GM19023 (cell line): ENCODE results near the gene IFFO2.
A peak's percentile ranks its signal among the peaks of the same experiment; 100 is the strongest.

Source experiments
- ATAC-seq: cut with Tn5 transposase; IDR thresholded peaks from one replicate; pipeline ENCODE4 v1.9.1; 2021; ENCODE audit warnings: mild to moderate bottlenecking, moderate library complexity; ENCODE audit not compliant: unreplicated experiment

IFFO2 gene

GRCh38 chr1:18938008-18938706 lies 18.3 kb downstream of the IFFO2 start:
- ATAC-seq, result no peak

- ATAC-seq, result no peak
These were observed 18.9 kb downstream of the IFFO2 start for GRCh38 chr1:18937539-18937938.

- no peak for ATAC-seq
These were observed 19.5 kb downstream of the IFFO2 start for GRCh38 chr1:18936814-18937481.

GRCh38 chr1:18936471-18936813 lies 20.0 kb downstream of the IFFO2 start:
- no peak for ATAC-seq

- no peak for ATAC-seq
These were observed 22.1 kb downstream of the IFFO2 start for GRCh38 chr1:18934205-18935000.

- no peak for ATAC-seq
These were observed 23.6 kb downstream of the IFFO2 start for GRCh38 chr1:18932879-18933278.

DNA sequence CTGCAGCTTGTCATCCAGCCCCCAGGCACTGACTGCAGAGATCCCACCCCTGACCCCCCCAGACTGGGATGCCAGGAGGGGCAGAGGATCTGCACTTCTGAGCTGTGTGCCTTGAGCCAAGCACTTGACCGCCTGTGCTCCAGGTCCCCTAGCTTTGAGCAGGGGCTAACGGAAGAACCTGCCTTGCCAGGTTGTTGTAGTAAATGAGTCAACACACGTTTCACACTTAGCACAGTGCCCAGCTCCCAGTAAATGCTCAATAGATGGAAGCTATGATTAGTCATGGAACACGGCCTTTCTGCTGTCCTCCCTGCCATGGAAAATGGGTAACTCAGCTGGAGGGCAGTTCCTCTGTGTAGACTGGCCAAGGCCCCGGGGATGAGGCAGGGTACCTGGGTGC lies 24.1 kb downstream of the IFFO2 start:
- ATAC-seq, result no peak

DNA sequence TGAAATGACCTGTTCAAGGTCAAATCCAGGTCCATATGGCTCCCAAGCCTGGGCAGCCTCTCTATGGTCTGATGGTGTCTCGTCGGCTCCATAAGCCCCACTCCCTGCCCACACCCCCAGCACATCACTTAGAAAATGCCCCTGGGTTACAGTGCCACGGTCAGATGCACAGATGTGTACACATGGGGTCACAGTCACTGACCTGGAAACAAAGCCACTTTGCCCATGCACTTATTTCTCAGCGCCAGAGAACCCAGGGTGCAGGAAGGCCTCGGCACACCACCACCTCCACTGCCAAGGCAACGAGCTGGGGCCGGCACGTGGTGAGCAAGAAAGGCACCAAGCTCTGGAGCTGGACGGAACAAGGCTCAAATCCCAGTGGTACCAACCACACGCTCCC lies 24.7 kb downstream of the IFFO2 start:
- ATAC-seq, result no peak

- no peak for ATAC-seq
These were observed 26.8 kb downstream of the IFFO2 start for GRCh38 chr1:18929686-18930085.

DNA sequence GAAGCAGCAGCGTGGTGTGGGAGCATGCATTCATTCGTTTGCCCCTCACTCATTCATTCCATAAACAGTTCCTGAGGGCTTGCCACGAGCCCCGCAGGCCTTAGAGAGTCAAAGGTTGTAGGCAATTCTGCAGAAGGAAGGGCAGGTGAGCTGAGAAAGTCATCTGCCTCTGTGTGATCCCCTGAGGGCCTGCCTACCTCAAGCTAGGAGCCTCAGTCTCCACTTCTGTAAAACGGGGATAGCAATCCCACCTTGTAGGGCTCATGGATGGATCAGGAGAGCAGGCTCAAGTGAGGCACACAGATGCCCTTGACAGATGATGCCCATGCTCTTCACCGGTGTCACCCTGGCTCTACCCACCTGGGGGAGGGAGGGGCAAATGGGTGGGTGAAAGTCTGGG lies 27.5 kb downstream of the IFFO2 start:
- no peak for ATAC-seq

GRCh38 chr1:18928406-18928805 lies 28.1 kb downstream of the IFFO2 start:
- ATAC-seq, result no peak

GRCh38 chr1:18927654-18928272 lies 28.7 kb downstream of the IFFO2 start:
- ATAC-seq, result no peak

DNA sequence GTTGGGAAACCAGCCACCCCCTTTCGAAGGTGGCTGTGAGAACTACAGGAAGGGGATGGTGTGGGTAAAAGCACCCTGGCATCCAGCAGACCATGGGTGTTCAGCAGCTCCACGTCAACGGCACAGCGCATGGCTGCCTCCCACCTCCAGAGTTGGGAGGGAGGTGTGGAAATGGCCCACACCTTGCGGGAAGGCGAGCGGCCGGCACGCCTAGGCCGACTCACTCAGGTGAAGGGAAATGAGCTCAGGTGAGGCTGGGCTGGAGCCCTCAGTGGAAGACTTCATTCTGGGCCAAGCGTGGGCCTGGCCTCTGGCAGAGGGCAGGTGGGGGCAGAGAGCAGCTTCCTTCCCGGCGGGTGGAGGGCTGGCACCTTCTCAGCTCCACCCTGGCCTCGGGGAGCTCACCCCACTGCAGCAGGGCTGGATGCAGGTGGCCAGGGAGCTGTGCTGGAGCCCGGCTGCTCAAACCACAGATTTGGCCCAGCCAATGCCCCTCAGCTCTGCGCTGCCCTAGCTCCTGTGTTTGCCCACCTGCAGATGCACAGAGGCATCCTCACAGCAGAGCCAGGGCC lies 29.3 kb downstream of the IFFO2 start:
- no peak for ATAC-seq

- ATAC-seq, result peak; percentile 80
These were observed 30.0 kb downstream of the IFFO2 start for GRCh38 chr1:18926315-18927081.

- no peak for ATAC-seq
These were observed 31.2 kb downstream of the IFFO2 start for GRCh38 chr1:18925279-18925678.

- ATAC-seq, result no peak
These were observed 32.2 kb downstream of the IFFO2 start for GRCh38 chr1:18924221-18924691.

DNA sequence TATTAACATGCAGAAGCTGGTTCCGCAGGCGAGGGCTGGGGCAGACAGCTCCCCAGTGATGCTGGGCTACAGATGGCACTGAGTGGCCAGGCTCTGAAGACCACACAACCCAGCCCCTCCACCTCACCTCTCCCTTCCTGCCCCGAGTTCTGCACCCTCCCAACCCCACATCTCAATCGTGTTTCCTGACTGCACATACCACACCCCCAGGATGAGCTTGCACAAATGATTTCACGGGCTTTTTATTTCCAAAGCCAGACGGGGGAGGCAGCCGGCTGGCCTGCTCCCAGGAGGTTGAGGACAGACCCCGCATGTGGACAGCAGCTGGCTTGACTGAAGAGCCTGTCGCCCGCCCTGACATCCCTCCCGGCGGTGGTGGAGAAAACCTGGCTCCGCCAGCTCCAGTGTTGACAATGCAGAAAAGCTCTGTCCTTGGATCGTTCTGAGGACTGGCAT lies 32.7 kb downstream of the IFFO2 start:
- ATAC-seq, result no peak

DNA sequence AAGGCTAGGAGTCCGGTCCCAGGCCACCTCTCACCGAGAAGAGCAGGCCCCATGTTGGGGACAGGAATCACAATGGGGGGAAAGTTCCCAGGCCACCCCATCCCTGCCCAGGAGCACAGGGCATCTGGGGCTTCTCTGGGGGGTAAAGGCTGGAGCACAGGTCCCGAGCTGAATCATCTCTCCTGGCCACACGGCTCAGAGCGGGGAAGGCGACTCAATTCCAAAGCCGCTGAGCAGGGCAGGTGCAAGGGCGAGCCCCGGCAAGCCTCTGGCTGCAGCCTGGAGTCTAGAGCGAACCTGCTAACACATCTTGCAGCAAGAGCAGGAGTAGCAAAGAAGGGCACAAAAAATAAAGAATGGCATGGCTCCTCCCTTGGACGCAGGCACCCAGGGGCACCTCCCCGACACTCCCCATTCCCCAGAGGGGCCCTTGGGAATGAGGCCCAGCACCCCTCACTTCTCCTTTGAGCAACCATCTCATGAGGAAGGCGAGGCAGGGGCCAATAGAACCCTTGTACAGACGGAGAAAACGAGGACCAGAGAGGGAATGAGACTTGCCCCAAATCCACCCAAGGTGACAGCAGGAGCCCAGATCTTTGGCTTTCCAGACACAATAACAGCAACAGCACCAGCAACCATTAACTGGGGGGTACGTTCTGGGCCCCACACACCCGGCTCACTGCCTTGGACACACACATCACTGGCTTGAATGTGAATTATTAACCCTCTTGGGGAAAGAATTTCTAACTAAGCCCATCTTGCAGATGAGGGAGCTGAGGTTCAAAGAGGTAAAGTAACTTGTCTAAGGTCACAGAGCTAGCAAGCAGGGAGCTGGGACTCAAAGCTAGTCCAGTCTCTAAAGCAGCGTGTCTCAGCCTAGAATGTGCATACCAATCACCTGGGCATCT lies 33.4 kb downstream of the IFFO2 start:
- no peak for ATAC-seq

- no peak for ATAC-seq
These were observed 34.2 kb downstream of the IFFO2 start for GRCh38 chr1:18922319-18922726.
